Body of pancreas (tissue), 4 donors: Measurements from ENCODE around the gene PIP5K1B. TPM values are rescaled to one million over a fixed set of nuclear protein-coding genes. Genes with fewer than 3 reads are reported as not detected.
A peak's percentile ranks its signal among the peaks of the same experiment; 100 is the strongest.

ENCODE experiments used
- ATAC-seq: fragments of 150-250 bp; one replicate; pipeline ENCODE4 v1.9.1; 2016
- DNase-seq, 4 donors: peaks; one replicate each; pipeline ENCODE4 v3.0.0-alpha.2; 2019
- H3K27ac ChIP-seq, 4 donors: fragments of 200-600 bp; sonication (generic); 1 replicate in 3 of 4; 2 replicates in 1 of 4; pipeline versions ENCODE4 v1.5.1 to v1.6.1; 2016 to 2019; ENCODE audit warnings: mild to moderate bottlenecking in 1 of 4, mixed read lengths in 1 of 4, moderate library complexity in 1 of 4
- H3K27me3 ChIP-seq, 2 donors: fragments of 200-600 bp; sonication (generic); one replicate each; pipeline ENCODE4 v1.6.0; 2016; ENCODE audit warnings: mild to moderate bottlenecking in 1 of 2
- H3K36me3 ChIP-seq, 2 donors: fragments of 200-600 bp; sonication (generic); replicated peaks in 1 of 2; 2 replicates each; pipeline ENCODE4 v1.5.1; 2016; ENCODE audit warnings: low read depth in 2 of 2; ENCODE audit not compliant: insufficient read depth in 1 of 2
- H3K4me1 ChIP-seq: fragments of 200-600 bp; sonication (generic); one replicate; pipeline ENCODE4 v1.6.0; 2016
- H3K4me3 ChIP-seq, 2 donors: fragments of 200-600 bp; sonication (generic); 1 replicate in 1 of 2; 2 replicates in 1 of 2; pipeline ENCODE4 v1.5.1; 2016 to 2019
- H3K9me3 ChIP-seq, 3 donors: fragments of 200-600 bp; sonication (generic); 1 replicate in 2 of 3; 2 replicates in 1 of 3; pipeline ENCODE4 v1.5.1; 2016
- CTCF ChIP-seq, 7 experiments: fragments of 450-650 bp in 4 of 7; fragments of 200-600 bp in 3 of 7; sonication (generic) in 3 of 7; IDR thresholded peaks; one replicate each; pipeline ENCODE4 v1.5.1; 2016 to 2019; ENCODE audit warnings: antibody characterized with exemption in 7 of 7
- POLR2A ChIP-seq, 3 donors: fragments of 450-650 bp; IDR thresholded peaks; one replicate each; pipeline ENCODE4 v1.6.1; 2016; ENCODE audit warnings: antibody characterized with exemption in 3 of 3, mild to moderate bottlenecking in 2 of 3
- WGBS, 2 donors: methylation state at CpG; one replicate each; pipeline ENCODE4 v1.1.5; 2017; 5-methylcytosine and 5-hydroxymethylcytosine counted together
- intact Hi-C: fragments of 100-400 bp; cut with DNase I; formaldehyde crosslinking; loops from one replicate; pipeline ENCODE4 v1.15.1; 2023
- total RNA-seq, 2 donors: library from RNA; depleted of rRNA; stranded (reverse); fragments of >200 nt; gene quantifications; one replicate each; pipeline ENCODE4 v1.1.0, GENCODE V29; 2016

Gene PIP5K1B
- total RNA-seq, 2 donors from 2014 or later = 3.6 to 7.8 TPM

DNA sequence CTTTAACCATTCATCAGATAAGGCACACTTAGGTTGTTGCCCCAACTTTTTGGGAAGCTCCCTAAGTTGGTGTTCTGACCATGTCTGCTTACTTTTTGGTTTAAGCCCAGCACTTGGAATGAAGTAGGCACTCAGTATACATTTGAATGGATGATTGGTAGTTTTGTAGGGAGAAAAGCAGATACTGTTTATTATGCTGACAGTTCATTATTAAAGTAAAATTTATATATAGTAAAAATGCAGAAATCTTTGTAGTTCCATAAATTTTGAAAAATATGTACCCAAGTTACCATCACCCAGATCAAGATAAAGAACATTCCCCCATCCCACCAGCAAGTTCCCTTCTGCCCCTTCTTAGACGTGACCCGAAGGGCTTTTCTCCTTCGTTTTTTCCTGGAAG, 273.5 kb downstream of the PIP5K1B start:
- Histone ChIP-seq H3K4me1 (peaks cover 56% of the 10 kb centered on the region), H3K4me3 (no peak overlapping the region), H3K27me3 (no peaks in the 10 kb centered on the region), H3K36me3 (no peaks in the 10 kb centered on the region), H3K27ac (no peak overlapping the region), H3K9me3 (no peaks in the 10 kb centered on the region)
- intact Hi-C loops = no loop called here
- no peak for DNase-seq
- no peak for ATAC-seq
- TF ChIP-seq CTCF (IDR thresholded peaks at IDR 0.05) (no peak), POLR2A (IDR thresholded peaks at IDR 0.05) (no peak)
- 90 to 91% methylated on average over 3 of the region's 3 CpGs for WGBS, 2 donors

GRCh38 chr9:68979538-68980314, 274.7 kb downstream of the PIP5K1B start:
- DNase-seq = peak in 2 of 4 donors; percentile 14 to 27
- TF ChIP-seq CTCF (IDR thresholded peaks at IDR 0.05) (no peak), POLR2A (IDR thresholded peaks at IDR 0.05) (no peak)
- ATAC-seq = no peak
- Histone ChIP-seq H3K36me3 (no peaks in the 10 kb centered on the region), H3K27me3 (no peaks in the 10 kb centered on the region), H3K4me3 (no peak overlapping the region), H3K27ac (peak overlapping the region; percentile 11 to 60 (median 25)), H3K4me1 (peaks cover 55% of the 10 kb centered on the region), H3K9me3 (no peaks in the 10 kb centered on the region)
- 56% methylated on average over 7 to 9 of the region's 9 CpGs for WGBS, 2 donors
- intact Hi-C loops = no loop called here

DNA sequence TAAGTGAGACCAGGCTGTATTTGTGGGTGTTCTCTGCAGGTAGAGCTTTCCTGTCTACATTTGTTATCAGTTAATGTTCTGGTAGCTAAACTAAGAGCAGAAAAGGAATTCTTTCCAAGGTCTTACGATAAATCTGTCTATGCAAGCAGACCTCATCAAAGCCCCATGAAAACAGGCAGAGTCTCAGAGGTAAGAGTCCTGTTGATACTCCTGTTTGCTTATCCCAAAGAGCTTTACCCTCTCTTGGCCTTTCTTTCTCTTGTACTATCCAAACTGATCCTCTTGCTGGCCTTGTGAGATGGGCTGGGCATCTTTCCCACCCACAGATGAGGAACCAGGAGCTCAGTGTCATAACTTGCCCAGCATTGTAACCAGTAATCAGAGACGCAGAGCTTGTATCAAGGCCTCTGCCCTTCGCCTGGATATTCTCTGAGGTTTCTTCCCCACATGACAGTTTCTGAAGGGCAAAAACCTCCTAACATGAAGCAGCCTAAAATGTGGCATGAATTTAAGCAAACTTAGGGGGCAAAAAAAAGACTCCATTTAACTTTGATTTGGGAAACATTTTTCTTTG, 275.4 kb downstream of the PIP5K1B start:
- H3K27ac ChIP-seq = peak overlapping the region; percentile 11 to 60 (median 23)
- DNase-seq (no peak), ATAC-seq (no peak)
- peaks cover 48% of the 10 kb centered on the region for H3K4me1 ChIP-seq
- intact Hi-C loops = no loop called here
- H3K27me3 ChIP-seq = no peaks in the 10 kb centered on the region
- WGBS, 2 donors = 40 to 49% methylated on average over 3 of the region's 3 CpGs
- H3K4me3 ChIP-seq = no peak overlapping the region
- TF ChIP-seq POLR2A (IDR thresholded peaks at IDR 0.05) (no peak), CTCF (IDR thresholded peaks at IDR 0.05) (no peak)
- no peaks in the 10 kb centered on the region for H3K36me3 ChIP-seq
- no peaks in the 10 kb centered on the region for H3K9me3 ChIP-seq

DNA sequence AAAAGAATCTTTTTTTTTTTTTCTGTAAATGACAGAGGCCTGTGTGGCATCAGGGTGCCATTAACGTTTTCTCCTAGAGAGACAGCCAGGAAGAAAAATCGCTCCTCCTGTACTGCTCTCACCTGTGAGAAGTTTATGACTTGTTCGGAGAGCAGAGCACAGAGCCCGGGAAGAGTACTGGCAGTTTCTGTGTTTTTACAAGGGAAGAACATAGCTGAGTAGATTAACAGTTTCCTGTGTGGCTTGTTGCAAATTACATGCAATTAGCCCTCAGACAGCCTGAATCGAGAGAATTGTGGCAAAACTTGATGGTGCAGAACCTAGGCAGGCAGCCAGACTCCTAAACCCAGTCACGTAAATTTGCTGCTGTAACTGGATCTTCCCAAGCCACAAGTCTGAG, 276.7 kb downstream of the PIP5K1B start:
- H3K27me3 ChIP-seq = no peaks in the 10 kb centered on the region
- no peaks in the 10 kb centered on the region for H3K9me3 ChIP-seq
- TF ChIP-seq CTCF (IDR thresholded peaks at IDR 0.05) (no peak), POLR2A (IDR thresholded peaks at IDR 0.05) (no peak)
- ATAC-seq (peak; percentile 38), DNase-seq (no peak)
- intact Hi-C loops = no loop called here
- no peak overlapping the region for H3K4me3 ChIP-seq
- WGBS, 2 donors = 17 to 31% methylated on average over 6 of the region's 6 CpGs
- H3K36me3 ChIP-seq = no peaks in the 10 kb centered on the region
- H3K27ac ChIP-seq = peak overlapping the region in 3 of 4 donors; percentile 24 to 39 (median 27)
- peaks cover 39% of the 10 kb centered on the region for H3K4me1 ChIP-seq
